ENCODE measurements around the gene TFDP1.

Gene TFDP1

DNA sequence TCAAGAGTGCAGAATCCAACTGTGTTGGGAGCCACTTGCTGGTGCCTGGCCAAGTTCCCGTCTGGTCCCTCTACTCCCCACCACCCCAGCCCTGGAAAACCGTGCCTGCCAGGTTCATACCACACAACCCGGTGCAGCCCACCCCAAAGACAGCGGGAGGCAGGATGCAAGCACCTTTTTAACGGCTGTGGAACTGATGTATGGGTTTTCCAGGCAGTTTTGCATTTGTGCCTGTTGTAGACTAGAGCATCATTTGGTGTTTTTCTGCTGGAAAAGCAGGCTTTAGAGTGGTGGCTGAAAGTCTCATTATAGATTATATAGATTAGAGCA is 13.5 kb downstream of the TFDP1 start:
- DNase-seq (ENCODE audit: low read depth) = no peak

DNA sequence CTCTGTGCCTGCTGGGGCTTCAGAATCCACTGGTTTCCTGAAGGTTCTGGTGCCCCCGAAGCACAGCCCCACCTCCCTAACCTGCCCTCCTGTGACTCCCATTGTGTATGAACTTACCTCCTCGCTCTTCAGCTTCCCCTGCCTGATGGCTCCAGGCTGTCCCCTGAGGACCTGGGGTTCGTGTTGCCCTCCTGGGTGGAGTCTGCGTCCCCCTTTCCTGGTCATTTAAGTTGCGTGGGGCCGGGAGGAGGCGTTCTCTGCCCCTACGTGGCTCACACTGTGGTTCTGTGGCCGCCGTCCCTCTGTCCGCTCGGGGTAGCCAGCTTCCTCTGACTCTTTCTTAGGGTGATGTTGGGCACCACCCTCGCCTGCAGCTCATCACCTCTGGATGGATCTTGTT is 13.9 kb downstream of the TFDP1 start:
- no peak for DNase-seq (ENCODE audit: low read depth)

DNA sequence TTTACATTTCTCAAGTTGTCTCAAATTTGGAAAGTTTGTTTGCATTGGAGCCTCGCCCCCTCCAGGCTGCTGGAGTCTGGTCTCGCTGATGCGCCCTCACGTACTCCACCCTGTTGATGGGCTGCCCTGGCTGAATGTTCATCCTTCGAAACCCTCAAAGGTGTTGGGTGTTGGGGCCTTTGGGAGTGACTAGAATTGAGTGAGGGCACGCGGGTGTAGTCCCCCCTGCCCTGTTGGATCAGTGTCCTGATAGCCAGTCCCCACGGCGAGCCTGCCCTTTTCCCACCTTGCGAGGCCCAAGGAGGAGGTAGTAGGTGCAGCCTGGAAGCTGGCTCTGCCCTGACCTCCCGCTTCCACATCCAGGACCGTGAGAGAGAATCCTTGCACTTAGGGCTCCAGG is 14.8 kb downstream of the TFDP1 start:
- DNase-seq (ENCODE audit: low read depth) = no peak

DNA sequence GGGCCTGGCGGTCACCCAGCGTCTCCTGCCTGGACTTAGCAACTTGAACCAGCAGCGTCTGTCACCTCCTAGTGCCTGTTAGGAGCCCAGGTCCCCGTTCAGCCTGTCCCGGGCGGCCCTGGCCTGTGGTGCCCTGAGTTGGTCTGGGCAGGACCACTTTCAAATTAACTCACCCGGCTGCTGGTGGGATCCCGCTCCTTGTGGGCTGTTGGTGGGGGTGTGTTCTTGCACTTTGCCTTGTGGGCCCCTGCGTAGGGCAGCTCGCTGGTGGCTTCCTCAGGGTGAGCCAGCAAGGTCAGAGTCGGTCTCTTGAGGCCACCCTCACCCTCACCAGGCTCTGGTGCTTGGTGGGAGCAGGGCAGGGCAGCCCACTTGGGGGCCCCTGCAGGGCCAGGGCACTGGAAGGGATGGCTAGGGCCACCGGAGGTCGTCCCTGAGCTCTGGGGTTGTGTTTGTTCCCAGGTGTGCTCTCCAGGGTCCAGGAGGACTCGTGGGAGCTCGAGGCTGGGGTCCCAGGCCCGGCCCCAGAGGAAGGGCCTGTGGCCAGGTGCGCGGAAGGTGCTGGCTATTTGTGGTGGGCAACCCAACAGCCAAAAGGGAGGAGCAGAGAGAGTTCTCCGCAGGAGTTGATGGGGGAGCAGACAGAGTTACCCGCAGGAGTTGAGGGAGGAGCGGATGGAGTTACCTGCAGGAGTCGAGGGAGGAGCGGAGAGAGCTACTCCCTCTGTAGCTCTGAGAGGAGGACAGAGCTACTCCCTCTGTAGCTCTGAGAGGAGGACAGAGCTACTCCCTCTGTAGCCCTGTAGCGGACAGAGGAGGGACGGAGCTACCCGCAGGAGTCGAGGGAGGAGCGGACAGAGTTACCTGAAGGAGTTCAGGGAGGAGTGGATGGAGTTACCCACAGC is 16.9 kb downstream of the TFDP1 start:
- no peak for DNase-seq (ENCODE audit: low read depth)

DNA sequence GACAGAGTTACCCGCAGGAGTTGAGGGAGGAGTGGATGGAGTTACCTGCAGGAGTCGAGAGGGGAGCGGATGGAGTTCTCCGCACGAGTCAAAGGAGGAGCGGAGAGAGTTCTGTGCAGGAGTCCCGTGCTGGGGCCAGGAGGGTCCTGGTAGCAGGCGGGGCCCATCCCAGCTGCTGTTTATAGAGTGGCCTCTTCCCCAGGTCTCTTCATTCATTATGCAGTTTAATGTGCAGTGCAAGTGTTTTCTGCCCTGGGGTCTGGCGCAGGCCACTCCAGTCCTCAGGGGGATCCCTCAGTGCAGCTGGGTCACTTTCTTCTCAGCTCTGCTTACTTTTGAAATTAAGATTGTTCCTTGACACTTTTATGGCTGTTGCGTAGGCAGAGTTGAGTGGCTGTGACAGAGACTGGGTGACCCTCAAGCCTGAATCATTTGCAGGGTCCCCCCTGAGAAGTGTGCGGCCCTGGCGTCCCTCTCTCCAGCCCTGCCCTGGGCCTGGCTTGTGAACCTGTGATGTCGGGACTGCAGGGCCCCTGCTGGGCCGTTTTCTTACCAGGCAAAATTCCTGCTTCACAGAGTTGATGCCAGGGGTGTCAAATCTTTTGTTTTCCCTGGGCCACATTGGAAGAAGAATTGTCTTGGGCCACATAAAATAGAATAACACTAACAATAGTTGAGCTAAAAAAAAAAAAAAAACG is 17.9 kb downstream of the TFDP1 start:
- no peak for DNase-seq (ENCODE audit: low read depth)

DNA sequence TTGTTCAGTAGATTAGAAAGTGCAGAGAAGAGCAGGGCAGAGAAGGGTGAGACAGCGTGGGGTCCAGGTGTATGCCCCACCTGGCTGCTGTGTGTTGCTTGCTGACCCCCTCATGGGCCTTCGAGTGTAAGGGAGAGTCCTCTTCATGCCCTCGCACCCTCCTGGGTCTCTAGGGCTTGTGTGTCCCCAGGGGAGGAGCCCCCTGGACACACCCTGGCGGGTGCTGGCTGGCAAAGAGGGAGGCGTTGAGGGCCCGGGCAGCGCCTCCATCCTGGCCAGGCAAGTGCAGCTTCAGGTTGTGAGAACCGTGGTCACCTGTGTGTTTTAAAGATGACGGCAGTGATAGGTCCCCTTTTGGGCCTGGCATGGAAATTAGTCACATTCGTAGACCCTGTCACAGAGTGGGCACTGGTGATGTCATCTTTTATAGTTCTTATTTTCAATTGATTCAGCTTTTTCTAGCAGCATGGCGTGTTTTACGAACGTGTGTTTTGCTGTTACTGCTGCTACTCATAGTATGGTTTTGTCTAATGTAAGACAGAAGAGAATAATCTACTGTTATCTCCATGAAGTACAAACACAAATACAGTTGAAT is 18.7 kb downstream of the TFDP1 start:
- DNase-seq (ENCODE audit: low read depth) = no peak

DNA sequence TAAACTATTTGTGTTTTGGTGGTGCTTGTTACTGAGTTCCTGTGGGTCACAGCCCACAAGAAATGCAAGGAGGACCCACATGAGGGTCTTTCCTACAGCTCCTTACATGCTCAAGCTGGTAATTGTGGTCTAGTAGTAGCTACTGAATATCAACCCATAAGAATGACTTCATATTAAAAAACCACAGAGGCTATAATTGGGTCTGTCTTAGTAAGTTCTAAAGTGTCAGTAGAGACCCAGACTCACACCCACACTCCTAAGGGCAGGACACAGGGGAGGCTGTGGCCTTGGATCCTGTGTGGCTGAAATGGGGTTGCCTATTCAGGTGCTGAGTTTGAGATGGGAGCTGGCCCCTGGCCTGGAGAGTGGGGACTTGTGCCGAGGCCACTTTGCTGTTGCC is 19.6 kb downstream of the TFDP1 start:
- no peak for DNase-seq (ENCODE audit: low read depth)

DNA sequence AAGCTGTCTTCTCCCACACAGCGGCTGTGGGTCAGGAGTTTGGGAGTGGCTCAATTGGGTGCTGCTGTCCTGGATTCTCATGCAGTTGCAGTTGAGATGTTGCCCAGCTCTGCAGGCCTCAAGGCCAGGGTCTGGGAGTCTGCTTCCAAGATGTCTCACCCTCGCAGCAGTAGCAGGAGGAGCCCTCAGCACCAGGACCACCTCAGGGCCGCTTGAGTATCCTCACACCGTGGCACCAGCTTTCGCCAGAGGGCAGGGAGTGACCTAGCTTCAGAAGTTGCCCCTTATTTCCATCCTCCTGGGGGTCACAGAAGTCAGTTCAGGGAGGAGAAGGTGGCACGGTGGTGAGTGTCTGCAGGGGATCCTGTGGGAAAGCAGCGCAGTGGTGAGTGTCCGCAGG is 20.9 kb downstream of the TFDP1 start:
- DNase-seq (ENCODE audit: low read depth) = no peak

DNA sequence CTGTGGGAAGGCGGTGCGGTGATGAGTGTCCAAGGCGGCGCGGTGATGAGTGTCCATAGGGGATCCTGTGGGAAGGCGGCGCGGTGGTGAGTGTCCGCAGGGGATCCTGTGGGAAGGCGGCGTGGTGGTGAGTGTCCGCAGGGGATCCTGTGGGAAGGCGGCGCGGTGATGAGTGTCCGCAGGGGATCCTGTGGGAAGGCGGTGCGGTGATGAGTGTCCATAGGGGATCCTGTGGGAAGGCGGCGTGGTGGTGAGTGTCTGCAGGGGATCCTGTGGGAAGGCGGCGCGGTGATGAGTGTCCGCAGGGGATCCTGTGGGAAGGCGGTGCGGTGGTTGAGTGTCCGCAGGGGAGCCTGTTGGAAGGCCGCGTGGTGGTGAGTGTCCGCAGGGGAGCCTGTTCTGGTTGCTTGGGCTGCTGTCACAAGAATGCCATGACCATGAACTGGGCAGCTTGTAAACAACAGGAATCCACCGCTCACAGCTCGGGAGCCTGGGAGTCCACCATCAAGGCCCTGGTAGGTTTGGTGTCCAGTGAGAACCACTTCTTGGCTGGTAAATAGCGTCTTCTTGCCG is 21.4 kb downstream of the TFDP1 start:
- DNase-seq (ENCODE audit: low read depth) = no peak

DNA sequence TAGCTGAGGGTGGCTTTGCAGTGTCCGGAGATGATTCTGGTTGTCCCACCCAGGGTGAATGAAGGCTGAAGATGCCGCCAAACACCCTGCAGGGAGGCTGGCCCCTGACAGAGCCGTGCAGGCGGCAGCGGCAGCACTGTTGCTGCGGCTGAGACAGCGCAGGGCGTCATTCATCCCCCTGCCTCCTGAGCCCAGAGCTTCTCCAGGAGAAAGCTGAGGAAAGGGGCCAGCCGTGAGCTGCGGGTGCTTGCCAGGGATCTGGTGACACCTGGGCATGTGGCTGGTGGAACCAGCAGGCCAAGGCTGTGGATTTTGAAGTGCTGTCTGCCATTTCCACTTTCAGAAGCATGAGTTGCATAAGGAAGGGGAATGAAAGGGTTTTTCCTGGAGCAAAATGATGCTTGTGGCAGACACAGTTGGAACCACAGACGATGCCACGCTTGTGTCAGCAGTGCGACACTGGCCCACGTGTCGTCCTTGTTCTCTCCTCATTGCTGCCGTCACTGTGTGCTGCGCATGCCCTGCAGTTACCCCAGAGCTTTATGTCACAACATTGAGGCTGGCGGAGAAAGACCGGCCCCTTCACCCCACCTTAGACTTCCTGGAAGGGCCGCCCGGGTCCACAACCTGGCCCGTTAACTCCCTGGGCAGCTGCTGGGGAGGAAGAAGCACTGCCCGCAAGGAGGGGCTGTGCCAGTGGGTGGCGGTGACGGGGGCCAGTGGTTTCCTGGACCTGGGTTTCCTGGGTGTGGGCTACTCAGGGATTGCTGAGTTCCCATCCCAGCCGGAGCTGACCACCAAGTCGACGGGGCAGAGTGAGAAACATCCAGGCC is 22.7 kb downstream of the TFDP1 start:
- no peak for DNase-seq (ENCODE audit: low read depth)

DNA sequence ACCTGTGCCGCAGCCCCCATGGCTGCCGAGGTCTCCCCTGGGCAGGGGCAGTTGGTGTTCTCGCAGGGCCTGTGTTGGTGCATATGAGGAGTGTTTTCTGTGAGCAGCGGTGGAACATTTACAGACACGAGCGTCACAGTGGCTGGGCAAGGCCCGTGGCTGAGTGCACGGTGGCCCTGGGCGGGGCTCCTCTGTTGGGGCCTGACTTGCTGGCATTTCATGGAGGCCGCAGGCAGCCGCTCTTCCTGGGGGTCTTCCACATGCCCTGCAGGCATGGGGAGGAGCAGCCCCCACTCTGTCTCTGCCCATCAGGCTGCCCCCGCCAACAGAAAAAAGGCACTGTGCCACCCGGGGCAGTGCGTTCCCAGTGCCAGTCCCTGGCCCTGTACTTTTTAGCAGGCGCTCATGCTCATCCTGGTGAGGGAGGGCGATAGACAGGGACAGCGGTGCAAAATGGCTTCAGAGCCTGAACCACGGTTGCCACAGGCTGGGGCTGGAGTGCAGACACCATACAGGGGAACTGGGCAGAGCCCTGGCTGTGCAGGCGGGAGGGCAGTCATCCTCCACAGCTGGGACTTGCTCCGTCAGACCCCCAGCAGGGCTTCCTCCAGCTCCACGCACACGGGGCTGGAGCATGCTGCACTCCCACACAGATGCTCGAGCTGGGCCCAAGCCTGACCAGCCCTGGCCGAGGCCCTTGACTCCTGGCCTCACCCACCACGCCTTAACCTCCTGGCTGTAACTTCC is 23.5 kb downstream of the TFDP1 start:
- no peak for DNase-seq (ENCODE audit: low read depth)

DNA sequence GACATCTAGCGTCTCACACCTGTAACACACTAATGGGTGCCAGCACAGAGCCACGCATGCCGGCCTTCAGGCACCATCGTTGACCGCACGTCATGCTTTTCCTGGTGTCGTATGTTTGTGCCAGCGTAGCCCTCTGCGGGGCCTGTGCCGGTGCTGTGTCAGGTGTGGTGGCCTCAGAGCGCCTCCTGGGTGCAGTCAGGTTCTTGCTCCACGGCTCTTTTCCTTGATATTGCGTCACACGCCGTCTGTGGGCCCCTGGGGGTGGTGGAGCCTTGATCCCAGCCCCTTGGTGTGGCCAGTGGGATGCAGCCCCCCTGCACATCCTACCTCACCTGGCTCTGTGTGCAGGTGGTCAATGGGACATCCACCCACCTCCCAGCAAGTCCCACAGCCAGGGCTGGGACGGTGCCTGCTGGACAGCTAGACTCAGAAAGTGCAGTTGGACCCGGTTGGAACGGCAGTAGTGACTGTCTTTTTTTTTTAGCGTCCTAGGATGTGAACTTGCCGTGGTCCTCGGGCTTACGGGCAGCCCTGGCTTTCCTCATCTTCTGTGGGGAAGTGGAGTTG is 24.5 kb downstream of the TFDP1 start:
- DNase-seq (ENCODE audit: low read depth) = no peak

DNA sequence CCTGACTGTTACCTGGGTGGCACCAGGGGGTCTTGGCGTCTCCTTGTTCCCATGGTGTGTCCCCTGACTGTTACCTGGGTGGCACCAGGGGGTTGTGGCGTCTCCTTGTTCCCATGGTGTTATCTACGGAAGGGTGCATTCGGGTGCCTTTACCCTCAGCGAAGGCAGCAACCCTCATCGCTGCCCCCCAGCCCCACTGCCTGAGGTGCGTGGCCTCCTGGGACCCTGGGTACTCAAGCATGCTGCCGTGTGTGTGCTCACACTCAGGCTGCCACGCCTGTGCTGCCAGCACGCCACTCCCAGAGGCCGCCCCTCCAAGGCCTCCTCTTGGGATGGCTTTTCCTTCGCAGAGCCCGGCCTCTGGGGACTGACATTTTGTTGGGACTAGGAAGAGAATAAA is 25.1 kb downstream of the TFDP1 start:
- no peak for DNase-seq (ENCODE audit: low read depth)

DNA sequence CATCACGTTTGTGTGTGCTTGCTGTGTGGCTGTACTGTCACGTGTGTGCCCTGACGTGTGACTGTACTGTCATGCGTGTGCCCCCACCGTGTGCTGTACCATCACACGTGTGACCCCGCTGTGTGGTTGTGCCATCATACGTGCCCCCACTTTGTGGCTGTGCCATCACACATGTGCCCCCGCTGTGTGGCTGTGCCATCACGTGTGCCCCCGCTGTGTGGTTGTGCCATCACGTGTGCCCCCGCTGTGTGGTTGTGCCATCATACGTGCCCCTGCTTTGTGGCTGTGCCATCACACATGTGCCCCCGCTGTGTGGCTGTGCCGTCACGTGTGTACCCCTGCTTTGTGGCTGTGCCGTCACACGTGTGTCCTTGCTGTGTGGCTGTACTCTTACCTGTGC is 25.7 kb downstream of the TFDP1 start:
- no peak for DNase-seq (ENCODE audit: low read depth)

DNA sequence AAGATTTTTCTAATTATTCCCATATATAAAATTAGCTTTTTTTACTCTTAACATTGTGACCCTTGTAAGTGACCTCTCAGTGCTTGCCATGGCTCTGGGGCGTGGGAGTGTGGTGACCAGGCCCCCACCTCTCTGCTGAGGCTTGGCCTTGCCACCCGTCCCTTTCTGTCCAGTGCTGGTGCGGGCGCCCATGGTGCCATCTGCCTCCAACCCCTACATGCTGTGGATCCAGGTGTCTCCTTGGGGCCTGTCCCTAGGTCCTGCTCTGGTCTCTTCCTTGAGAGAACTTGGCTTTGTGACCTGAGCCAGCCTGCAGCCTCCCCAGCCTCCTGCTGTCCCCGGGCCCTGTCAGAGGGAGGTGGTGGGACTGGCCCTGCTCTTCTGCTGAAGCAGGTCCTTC is 27.4 kb downstream of the TFDP1 start:
- DNase-seq (ENCODE audit: low read depth) = no peak

DNA sequence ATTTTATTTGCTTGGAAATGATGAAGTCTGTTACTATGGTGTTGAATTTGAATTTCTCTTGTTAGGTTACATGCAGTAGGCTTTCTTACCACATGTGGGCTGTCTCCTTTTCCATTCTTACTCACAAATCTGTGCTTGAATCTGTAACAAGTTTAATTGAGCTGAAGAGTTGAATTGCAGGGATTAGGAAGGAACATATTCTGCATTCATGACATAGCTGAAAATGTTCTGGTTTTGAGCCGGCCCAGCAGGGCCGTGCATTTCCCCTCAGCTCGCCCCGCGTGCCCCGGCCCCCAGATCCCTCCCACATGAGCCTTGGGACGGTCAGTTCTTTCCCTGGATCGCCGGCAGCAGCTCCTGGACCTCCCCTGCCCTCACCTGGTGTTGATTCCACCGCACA is 28.1 kb downstream of the TFDP1 start:
- DNase-seq (ENCODE audit: low read depth) = no peak

DNA sequence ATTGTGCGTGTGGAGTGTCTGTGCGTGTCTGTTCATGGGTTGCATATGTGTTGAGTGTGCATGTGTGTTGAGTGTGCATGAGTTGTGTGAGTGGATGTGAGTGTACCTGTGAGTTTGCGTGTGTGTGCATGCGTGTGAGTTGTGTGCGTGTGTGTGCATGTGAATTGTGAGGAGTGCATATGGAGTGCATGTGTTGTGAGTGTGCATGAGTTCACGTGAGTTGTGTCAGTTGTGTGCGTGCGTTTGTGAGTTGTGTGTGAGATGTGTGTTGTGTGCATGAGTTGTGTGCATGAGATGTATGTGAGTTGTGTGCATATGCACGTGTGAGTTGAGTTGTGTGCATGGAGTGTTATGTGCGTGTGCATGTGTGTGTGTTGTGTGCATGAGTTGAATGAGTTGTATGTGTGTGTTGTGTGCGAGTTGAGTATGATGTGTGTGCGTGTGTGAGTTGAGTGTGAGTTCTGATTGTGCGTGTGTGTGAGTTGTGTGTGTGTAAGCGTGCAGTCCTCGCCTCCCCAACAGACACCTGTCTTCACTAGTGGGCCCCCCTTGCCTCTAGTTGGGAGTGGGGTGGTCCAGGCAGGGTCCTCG is 29.3 kb downstream of the TFDP1 start:
- DNase-seq (ENCODE audit: low read depth) = no peak

DNA sequence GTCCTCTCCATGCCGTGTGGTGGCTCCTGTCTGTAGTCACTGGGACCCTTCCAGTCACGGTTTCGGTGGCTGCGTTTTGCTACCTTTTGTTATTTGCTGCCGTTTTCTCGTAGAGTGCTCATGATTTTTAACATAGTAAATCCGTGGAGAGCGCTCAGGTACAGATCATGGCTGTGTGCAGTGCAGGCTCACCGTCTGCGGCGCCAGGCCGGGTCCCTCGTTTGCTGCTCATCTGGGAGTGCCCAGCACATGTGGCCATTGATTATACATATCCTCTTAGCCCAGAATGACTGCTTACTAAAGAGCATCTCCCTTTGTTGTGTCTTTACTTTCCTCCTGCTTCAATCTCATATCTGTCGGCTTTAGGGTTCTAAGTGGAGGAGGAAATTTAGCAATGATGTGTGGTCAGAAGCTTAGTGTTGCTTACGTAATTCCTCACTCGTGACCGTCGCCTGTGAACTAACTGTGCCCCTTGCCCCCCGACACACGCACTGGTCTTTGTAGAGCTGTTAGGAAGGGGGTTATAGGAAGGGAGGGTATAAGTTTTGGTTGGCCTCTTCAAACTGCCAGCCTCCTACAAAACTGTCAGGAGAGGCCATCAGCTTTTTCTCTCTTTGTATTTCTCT is 31.8 kb downstream of the TFDP1 start:
- DNase-seq (ENCODE audit: low read depth) = no peak

DNA sequence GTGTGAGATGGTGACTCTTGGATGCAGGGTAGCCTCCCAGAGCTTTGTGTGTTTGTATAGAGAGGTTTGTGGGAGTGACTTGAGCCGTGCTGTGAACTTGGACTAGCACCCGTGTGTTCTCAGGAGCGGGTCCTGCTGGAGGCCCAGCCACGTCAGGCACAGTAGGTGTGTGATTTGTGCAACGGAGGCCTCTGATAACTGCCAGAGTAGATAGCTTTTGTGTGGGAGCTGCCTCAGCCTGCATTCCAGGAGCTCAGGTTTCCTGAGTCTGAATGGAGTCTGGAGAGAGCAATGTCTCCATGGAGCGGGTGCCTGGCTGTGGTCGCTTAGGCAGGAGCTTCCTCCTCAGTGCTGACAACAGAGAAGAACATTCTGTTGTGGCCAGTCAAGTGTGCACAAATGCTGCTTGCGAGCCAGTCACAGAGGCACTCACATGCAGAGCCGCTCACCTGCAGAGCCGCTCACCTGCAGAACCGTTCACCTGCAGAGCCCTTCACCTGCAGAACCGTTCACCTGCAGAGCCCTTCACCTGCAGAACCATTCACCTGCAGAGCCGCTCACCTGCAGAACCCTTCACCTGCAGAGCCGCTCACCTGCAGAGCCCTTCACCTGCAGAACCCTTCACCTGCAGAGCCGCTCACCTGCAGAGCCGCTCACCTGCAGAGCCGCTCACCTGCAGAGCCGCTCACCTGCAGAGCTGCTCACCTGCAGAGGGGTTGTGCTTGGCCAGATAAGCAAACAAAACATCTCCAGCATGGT is 32.6 kb downstream of the TFDP1 start:
- DNase-seq (ENCODE audit: low read depth) = no peak

All from fibroblast of the conjunctiva (primary cell).